HG02885 (cell line): ENCODE data around the gene DNAL4.
"Not testable (repeated sequence)": the region's sequence is repeated elsewhere in the genome, so short reads cannot be mapped to it uniquely, and the experiment has no call there.

Experiments used
- ATAC-seq: cut with Tn5 transposase; IDR thresholded peaks from one replicate; pipeline ENCODE4 v1.9.1; 2021; ENCODE audit warnings: mild to moderate bottlenecking; ENCODE audit not compliant: unreplicated experiment, poor library complexity

The DNAL4 gene

GRCh38 chr22:38828191-38828590 lies 34.2 kb upstream of the DNAL4 start:
- no peak for ATAC-seq

GRCh38 chr22:38827510-38827909 lies 33.6 kb upstream of the DNAL4 start:
- ATAC-seq, result no peak

GRCh38 chr22:38826801-38827200 lies 32.9 kb upstream of the DNAL4 start:
- ATAC-seq, result no peak

- no peak for ATAC-seq
Observed at GRCh38 chr22:38826386-38826785, 32.4 kb upstream of the DNAL4 start.

- no peak for ATAC-seq
Observed at GRCh38 chr22:38824585-38824984, 30.6 kb upstream of the DNAL4 start.

- ATAC-seq, result no peak
Observed at GRCh38 chr22:38823637-38824036, 29.7 kb upstream of the DNAL4 start.

GRCh38 chr22:38823076-38823475 lies 29.1 kb upstream of the DNAL4 start:
- ATAC-seq, result no peak

- ATAC-seq, result no peak
Observed at GRCh38 chr22:38820020-38820419, 26.1 kb upstream of the DNAL4 start.

GRCh38 chr22:38819387-38819940 lies 25.5 kb upstream of the DNAL4 start:
- ATAC-seq, result no peak

- no peak for ATAC-seq
Observed at GRCh38 chr22:38817196-38817595, 23.3 kb upstream of the DNAL4 start.

GRCh38 chr22:38815842-38816241 lies 21.9 kb upstream of the DNAL4 start:
- ATAC-seq, result no peak

- no peak for ATAC-seq
Observed at GRCh38 chr22:38811241-38811640, 17.3 kb upstream of the DNAL4 start.

- not testable (repeated sequence) for ATAC-seq
Observed at GRCh38 chr22:38805041-38805593, 11.2 kb upstream of the DNAL4 start.

GRCh38 chr22:38802671-38803121 lies 8.8 kb upstream of the DNAL4 start:
- ATAC-seq, result no peak

- ATAC-seq, result no peak
Observed at GRCh38 chr22:38799265-38800002, 5.5 kb upstream of the DNAL4 start.

GRCh38 chr22:38798496-38798895 lies 4.6 kb upstream of the DNAL4 start:
- ATAC-seq, result no peak

- ATAC-seq, result no peak
Observed at GRCh38 chr22:38796262-38796957, 2.5 kb upstream of the DNAL4 start.

- ATAC-seq, result no peak
Observed at GRCh38 chr22:38795569-38795968, 1.6 kb upstream of the DNAL4 start.

- no peak for ATAC-seq
Observed at GRCh38 chr22:38793317-38793716, 626 bp downstream of the DNAL4 start.

GRCh38 chr22:38792833-38793232 lies 1.1 kb downstream of the DNAL4 start:
- no peak for ATAC-seq

- no peak for ATAC-seq
Observed at GRCh38 chr22:38789606-38790005, 4.3 kb downstream of the DNAL4 start.
